SK-MEL-5 (cell line): ENCODE results near the gene DNAH10. TPM values are rescaled to one million over a fixed set of nuclear protein-coding genes. Genes with fewer than 3 reads are reported as not detected.

Source experiments
- DNase-seq: peaks from one replicate; pipeline ENCODE4 v3.0.0-alpha.2; 2016; ENCODE audit warnings: low read depth, low spot score
- in situ Hi-C: cut with HindIII; loops from 2 replicates; pipeline ENCODE4 v1.10.0; 2016; ENCODE audit warnings: low sequenced_read_pairs, high pct_unique_total_duplicates, low pct_unique_long_range_greater_than_20kb
- total RNA-seq: library from RNA; depleted of rRNA; stranded (reverse); fragments of >200 nt; shearing (Covaris generic); gene quantifications from 2 replicates; pipeline ENCODE4 v1.2.3, GENCODE V29; 2014

DNAH10 gene
- total RNA-seq, 1 experiment from 2014 or later: 3.4 TPM

DNA sequence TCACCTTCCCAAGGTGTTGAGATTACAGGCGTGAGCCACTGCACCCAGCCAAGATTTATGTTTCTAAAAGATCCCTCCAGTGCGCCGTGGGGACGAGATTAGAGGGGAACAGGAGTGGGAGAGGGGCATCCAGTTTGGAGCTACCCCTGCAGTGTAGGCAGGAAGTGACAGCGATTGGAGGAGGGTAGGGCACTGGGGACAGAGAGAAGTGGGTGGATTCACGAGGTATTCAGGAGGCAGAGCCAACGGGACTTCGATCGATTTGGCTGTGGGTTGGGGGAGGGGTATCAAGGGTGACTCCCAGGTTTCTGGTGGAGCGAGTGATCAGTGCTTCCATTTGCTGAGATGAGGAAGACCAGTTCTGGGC lies 128.4 kb downstream of the DNAH10 start:
- in situ Hi-C loops: no loop called here
- no peak for DNase-seq

GRCh38 chr12:123891011-123891410 lies 128.9 kb downstream of the DNAH10 start:
- in situ Hi-C loops: no loop called here

DNA sequence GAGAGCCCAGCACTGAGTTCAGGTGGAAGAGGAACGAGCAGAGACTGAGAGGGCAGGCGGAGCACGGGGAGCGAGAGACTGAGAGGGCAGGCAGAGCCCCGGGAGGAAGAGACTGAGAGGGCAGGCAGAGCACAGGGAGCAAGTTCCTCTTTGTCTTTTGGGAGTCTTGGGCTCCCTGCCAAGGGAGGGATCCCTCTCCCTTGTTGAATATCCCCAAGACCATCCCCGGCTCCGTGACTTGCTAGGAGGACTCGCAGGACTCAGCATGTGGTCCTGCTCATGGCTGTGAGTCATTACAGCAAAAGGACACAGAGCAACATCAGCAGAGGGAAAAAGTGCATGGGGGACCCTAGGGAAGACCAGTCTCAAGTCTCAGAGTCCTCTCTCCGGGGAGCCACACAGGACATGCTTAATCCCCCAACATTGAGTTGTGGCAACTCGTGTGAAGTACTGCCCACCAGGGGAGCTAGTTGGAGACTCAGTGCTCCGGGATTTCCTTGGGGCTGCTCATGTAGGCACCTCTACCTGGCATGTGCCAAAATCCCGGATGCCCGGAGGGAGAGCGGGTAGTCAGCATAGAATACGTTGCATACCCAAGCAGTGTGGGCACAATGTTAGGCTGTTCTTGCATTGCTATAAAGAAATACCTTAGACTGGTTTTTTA lies 129.5 kb downstream of the DNAH10 start:
- no peak for DNase-seq
- in situ Hi-C loops: no loop called here

More at GRCh38 chr12:123891011-123891410, 128.9 kb downstream of the DNAH10 start:
- DNase-seq: no peak

- no peak for DNase-seq
- in situ Hi-C loops: no loop called here
Observed at GRCh38 chr12:123892180-123892559, 130.1 kb downstream of the DNAH10 start.

DNA sequence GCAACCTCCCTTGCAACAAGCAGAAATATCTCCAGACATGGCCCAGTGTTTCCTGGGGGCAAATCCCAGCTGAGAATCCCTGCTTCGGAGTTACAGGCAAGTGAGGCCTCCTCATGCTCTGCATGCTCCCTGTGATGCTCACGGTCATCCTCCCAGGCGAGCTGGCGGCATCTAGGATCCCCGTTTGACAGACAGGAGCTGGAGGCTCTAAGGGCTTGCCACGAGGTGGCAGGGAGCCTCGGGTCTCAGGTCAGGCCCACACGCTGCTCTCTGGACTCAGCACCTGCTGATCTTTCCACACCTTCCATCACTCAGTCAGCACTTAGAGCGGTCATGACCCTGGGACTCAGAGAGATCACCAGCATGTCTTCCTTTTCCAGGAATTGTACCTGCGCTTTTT lies 130.8 kb downstream of the DNAH10 start:
- in situ Hi-C loops: no loop called here
- no peak for DNase-seq

DNA sequence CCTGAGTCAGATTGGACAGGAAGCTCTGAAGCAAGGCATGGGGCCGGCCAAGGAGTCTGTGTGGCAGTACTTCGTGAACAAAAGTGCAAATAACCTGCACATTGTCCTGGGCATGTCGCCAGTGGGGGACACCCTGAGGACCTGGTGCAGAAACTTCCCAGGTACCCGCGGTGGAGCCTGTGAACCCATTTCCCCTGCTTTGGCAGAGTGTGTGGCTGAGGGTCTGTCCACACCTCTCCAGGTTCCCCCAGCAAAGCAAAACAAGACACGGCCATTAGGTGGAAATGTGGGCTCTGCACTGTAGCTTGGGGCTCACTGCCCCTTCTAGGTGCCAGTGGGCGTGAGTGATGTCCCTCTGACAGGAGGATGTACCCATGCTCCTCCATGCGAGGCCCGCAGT lies 131.2 kb downstream of the DNAH10 start:
- no peak for DNase-seq
- in situ Hi-C loops: no loop called here

DNA sequence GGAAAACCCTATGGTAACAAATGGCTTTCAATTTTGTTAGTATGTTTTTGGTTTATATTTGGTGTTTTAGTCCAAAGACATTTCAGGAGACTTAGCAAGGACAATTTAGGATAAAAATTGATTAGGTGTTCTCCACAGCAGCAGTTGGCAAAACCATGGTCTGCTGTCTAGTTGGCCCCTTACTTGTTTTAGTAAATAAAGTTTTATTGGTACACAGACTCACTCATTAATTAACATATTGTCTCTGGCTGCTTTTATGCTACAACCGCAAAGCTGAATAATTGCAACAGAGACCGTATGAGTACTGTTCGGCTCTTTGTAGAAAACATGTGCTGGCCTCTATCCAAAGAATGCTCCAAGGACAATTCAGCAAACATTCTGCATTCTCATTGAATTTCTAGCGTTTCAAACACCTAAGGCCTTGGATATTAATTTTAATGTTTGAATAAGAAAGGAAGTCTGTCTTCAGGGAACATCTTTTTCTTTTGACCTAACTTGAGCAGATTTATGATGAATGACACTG lies 132.8 kb downstream of the DNAH10 start:
- in situ Hi-C loops: no loop called here

DNA sequence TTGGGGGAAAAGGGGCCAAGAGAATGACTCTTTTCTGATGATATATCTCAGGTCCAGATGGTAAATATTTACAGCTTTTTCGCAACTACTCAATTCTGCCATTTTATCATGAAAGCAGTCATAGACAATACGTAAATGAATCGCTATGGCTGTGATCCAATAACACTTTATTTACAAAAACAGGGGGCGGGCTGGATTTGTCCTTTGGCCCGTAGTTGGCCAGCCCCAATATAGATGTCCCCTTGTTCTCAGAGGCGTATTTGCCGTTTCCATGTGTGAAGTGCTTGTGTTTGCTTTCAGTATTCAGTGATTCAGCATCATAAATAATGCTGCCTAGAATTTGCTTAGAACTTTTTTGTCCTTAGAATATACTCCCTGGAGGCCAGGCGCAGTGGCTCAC lies 133.3 kb downstream of the DNAH10 start:
- in situ Hi-C loops: no loop called here
- no peak for DNase-seq

More for the DNA sequence above, 132.8 kb downstream of the DNAH10 start:
- no peak for DNase-seq

GRCh38 chr12:123896767-123897166 lies 134.7 kb downstream of the DNAH10 start:
- in situ Hi-C loops: no loop called here
- no peak for DNase-seq

DNA sequence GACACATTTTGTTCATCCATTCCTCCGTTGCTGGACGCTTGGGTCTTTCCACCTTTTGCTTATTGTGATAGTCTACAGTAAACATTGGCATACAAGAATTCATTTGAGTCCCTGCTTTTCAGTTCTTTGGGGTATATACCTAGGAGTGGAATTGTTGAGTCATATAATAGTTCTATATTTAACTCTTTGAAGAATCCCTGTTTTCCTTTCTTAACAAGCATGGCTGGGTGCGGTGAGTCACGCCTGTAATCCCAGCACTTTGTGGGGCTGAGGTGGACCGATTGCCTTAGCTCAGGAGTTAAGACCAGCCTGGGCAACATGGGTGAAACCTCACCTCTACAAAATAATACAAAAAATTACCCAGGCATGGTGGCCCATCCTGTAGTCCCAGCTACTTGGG lies 135.1 kb downstream of the DNAH10 start:
- in situ Hi-C loops: no loop called here
- DNase-seq: no peak

GRCh38 chr12:123898673-123899072 lies 136.6 kb downstream of the DNAH10 start:
- in situ Hi-C loops: no loop called here
- no peak for DNase-seq

DNA sequence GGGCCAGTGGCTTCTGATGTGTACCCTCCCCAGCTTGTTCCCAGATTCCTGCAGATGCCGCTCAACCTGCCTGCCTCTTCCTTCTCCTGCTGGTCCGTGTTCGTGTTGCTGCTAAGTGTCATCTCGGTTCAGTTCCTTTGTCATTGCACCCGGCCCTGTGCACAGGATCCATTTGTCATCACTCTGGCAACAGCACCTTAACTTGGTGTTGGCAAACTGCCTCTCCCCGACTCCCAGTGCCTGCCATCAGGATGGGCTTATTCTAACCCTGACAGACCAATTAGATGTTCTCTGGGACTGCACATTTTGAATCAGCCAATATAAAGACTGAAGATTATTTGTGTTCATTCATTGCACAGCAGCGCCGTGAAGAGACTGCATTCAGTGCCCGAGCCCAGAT lies 137.3 kb downstream of the DNAH10 start:
- no peak for DNase-seq
- in situ Hi-C loops: no loop called here

DNA sequence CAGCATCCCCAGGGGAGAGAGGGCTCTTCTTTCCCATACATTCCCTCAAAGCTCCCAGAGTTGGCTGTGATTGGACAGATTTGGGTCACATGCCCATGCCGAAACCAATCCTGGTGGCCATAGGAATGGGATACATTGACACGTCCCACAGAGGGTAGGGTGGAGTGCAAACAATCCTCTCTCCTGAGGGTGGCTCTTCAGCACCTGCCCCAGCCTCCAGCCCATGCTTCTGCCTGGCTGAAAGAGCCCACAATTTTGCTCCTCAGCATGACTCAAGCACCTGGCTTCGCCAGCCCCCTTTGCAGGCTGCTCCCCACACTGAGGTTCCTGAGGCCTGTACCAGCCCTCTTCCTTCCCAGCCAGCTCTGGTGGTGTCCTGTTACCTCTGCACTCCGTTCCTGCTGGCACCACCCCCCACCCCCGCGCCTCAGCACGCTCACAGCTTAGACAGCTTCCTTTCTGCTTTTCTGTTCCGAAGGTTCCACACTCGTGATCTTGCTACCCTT lies 138.8 kb downstream of the DNAH10 start:
- DNase-seq: peak; percentile 24
- in situ Hi-C loops: no loop called here

DNA sequence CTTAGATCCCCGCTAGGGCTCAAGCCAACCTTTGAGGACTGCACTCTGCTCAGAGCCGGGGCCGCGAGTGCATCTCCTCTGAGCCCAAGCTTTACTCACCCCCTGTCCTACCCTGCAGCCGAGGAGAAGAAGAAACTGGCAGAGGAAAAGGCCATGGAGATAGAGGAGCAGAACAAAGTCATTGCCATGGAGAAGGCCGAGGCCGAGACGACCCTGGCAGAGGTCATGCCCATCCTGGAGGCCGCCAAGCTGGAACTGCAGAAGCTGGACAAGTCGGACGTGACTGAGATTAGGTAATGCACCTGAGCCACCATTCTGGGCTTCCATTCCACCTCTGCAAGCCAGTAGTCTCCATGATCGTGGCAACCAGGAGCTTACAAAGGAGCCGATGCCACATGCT lies 140.7 kb downstream of the DNAH10 start:
- in situ Hi-C loops: no loop called here
- DNase-seq: no peak

DNA sequence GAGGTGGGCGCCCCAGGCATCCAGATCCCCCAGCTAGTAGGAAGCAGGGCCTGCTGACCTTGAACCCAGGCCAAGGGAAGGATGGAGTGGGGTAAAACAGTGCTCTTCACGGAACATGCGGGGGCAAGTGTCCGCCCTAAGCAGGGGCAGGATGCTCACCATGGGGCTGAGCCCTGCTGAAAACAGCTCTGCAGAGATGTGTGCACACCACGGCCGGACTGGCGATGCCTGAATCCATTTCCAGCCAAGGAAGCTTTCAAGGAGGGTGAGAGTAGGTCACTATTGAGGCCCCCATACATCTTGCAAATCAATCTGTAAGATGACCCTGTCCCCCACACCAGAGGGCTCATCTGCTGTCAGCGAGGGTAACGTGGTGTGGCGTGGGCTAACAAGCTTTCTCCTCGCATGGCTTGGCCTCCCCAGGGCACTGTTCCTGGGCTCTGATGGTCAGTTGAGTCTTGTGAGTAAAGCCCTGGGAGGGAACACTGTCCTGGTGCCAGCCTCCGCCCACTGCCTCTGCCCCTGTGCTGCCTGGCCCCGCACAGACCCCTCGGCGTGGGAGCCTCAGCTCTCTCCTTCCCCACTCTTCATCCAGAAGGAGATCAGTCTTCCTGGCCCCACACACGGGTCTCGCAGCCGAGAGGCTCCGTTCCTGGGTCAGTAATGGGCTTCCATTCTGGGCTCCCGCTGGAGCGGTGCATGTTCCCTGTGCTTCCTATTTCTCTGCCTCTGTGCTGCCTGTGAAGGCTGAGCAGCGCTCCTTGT lies 141.4 kb downstream of the DNAH10 start:
- DNase-seq: no peak
- in situ Hi-C loops: no loop called here

GRCh38 chr12:123905319-123905925 lies 143.3 kb downstream of the DNAH10 start:
- in situ Hi-C loops: no loop called here
- peak; percentile 83 for DNase-seq

DNA sequence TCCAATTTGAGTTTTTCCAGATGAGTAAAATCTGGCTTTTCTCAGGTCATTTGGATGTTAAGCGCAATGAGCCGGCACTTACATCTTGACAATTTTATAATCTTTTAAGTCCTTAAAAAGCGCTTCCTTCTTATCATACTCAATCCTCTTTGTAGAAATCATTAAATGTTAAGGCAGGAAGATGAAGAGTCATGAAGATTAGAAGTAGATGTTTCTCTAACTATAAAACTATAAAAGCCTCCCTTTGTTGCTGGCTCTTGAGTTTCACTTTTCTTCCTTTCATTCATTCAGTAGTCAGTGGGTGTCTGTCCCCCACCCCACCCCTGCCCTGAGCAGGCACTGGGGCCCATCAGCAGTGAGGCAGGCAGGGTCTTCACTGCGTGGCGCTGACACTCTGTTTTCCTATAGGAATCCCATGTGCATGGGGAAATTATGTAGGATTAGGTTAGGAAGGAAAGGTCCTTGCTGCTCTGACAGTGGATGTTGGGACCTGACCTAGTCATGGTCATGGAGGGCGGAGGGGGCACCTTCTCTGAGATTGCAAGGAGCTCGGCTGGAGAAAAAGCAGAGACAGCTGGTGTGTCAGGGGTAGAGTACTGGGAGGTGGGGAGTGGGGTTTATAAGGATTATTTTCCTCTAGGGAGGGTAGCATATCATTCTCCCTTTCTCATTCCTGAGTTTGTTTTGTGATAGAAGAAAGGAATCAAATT lies 144.8 kb downstream of the DNAH10 start:
- in situ Hi-C loops: no loop called here

More for the DNA sequence above, 144.8 kb downstream of the DNAH10 start:
- DNase-seq: no peak
